A549 (cell line): ENCODE results near the gene SS18L1.

ENCODE experiments used
- GATA3 ChIP-seq: IDR thresholded peaks from 2 replicates; pipeline ENCODE4 v1.6.1; 2012; ENCODE audit warnings: borderline replicate concordance
- MAZ ChIP-seq: fragments of 150-350 bp; IDR thresholded peaks from 2 replicates; pipeline ENCODE4 v1.6.1; 2014; ENCODE audit warnings: antibody characterized with exemption, low read depth, low read length, borderline replicate concordance
- MYC ChIP-seq: IDR thresholded peaks from 2 replicates; pipeline ENCODE4 v1.6.1; 2012; ENCODE audit warnings: mild to moderate bottlenecking, inconsistent platforms, low read length, improper control_type of control experiment, borderline replicate concordance
- POLR2A ChIP-seq: IDR thresholded peaks from 2 replicates; pipeline ENCODE4 v1.6.1; 2012; ENCODE audit warnings: mild to moderate bottlenecking, low read length
- RCOR1 ChIP-seq: fragments of 150-350 bp; IDR thresholded peaks from 2 replicates; pipeline ENCODE4 v1.6.1; 2014; ENCODE audit warnings: antibody characterized with exemption, low read length, low read depth
- SMC3 ChIP-seq: fragments of >200 bp; sonication (Bioruptor Twin); formaldehyde crosslinking; IDR thresholded peaks from 3 replicates; pipeline ENCODE4 v1.6.1; 2018; ENCODE audit warnings: inconsistent platforms
- TF ChIP-seq, protein P1 (sequence below): IDR thresholded peaks from 2 replicates; pipeline ENCODE4 v1.6.1; 2012
- TF ChIP-seq, protein P2 (sequence below): fragments of >200 bp; sonication (Bioruptor Twin); formaldehyde crosslinking; IDR thresholded peaks from 3 replicates; pipeline ENCODE4 v1.5.1; 2016
- TF ChIP-seq, protein P3 (sequence below): IDR thresholded peaks from 2 replicates; pipeline ENCODE4 v1.6.1; 2012
- TF ChIP-seq, protein P4 (sequence below): fragments of 250-450 bp; sonication (Bioruptor Pico); IDR thresholded peaks from 2 replicates; pipeline ENCODE4 v1.5.0; 2020; ENCODE audit warnings: low read depth, mild to moderate bottlenecking, moderate library complexity

DNA sequence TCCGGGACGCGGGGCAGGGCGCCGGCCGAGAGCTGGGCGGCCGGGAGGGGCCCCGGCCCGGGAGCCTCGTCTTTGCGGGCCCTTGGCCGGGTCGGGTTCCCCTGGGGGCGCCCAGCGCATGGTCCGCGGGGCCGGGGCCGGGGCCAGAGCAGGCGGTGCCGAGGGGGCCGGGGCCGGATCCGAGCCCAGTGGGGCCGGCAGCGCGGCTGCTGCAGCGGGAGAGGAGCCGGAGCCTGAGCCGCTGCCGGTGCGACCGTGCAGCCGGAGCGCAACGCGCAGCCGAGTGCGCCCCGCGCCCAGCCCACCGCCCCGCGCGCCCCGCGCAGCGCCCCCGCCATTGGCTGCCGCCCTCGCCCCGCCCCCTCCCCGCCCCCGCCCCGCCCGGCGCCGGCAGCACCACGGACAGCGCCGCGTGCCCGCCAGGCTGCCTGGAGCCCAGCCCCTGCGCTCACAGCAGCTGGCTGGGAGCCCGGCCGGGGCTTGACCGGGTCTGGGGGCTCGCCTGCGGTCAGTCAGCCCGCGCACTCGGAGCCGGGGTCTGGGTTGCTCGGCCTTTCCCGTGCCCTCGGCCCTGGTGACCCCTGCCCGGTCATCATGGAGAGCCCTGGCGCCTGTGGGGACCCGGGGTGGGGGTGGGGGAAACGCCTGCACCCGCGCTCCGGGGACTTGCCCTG lies 76.6 kb downstream of the SS18L1 start, which contains the start of gene HRH3:
- TF ChIP-seq RCOR1: no peak
- TF ChIP-seq GATA3: no peak
- no peak for TF ChIP-seq POLR2A
- TF ChIP-seq, protein P1, sequence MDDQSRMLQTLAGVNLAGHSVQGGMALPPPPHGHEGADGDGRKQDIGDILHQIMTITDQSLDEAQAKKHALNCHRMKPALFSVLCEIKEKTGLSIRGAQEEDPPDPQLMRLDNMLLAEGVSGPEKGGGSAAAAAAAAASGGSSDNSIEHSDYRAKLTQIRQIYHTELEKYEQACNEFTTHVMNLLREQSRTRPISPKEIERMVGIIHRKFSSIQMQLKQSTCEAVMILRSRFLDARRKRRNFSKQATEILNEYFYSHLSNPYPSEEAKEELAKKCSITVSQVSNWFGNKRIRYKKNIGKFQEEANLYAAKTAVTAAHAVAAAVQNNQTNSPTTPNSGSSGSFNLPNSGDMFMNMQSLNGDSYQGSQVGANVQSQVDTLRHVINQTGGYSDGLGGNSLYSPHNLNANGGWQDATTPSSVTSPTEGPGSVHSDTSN: no peak
- TF ChIP-seq, protein P2, sequence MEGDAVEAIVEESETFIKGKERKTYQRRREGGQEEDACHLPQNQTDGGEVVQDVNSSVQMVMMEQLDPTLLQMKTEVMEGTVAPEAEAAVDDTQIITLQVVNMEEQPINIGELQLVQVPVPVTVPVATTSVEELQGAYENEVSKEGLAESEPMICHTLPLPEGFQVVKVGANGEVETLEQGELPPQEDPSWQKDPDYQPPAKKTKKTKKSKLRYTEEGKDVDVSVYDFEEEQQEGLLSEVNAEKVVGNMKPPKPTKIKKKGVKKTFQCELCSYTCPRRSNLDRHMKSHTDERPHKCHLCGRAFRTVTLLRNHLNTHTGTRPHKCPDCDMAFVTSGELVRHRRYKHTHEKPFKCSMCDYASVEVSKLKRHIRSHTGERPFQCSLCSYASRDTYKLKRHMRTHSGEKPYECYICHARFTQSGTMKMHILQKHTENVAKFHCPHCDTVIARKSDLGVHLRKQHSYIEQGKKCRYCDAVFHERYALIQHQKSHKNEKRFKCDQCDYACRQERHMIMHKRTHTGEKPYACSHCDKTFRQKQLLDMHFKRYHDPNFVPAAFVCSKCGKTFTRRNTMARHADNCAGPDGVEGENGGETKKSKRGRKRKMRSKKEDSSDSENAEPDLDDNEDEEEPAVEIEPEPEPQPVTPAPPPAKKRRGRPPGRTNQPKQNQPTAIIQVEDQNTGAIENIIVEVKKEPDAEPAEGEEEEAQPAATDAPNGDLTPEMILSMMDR: no peak
- TF ChIP-seq, protein P3, sequence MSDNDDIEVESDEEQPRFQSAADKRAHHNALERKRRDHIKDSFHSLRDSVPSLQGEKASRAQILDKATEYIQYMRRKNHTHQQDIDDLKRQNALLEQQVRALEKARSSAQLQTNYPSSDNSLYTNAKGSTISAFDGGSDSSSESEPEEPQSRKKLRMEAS: no peak
- TF ChIP-seq, protein P4, sequence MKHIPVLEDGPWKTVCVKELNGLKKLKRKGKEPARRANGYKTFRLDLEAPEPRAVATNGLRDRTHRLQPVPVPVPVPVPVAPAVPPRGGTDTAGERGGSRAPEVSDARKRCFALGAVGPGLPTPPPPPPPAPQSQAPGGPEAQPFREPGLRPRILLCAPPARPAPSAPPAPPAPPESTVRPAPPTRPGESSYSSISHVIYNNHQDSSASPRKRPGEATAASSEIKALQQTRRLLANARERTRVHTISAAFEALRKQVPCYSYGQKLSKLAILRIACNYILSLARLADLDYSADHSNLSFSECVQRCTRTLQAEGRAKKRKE (CRISPR knock-in tag): no peak
- no peak for TF ChIP-seq SMC3
- no peak for TF ChIP-seq MAZ
- no peak for TF ChIP-seq MYC
